WERI-Rb-1 (cell line): ENCODE measurements around the gene XPO5.

Experiments
- DNase-seq: peaks from one replicate; pipeline ENCODE4 v3.0.0-alpha.2; 2020
- H3K27ac ChIP-seq: fragments of 250-450 bp; sonication (Bioruptor Pico); 2 replicates; pipeline ENCODE4 v1.5.1; 2020; ENCODE audit warnings: mild to moderate bottlenecking, moderate library complexity
- H3K27me3 ChIP-seq: fragments of 250-450 bp; sonication (Bioruptor Pico); 2 replicates; pipeline ENCODE4 v1.5.1; 2021; ENCODE audit warnings: mild to moderate bottlenecking, low read depth, moderate library complexity; ENCODE audit not compliant: insufficient read depth, severe bottlenecking
- H3K36me3 ChIP-seq: fragments of 250-450 bp; sonication (Bioruptor Pico); 2 replicates; pipeline ENCODE4 v1.5.1; 2020; ENCODE audit warnings: mild to moderate bottlenecking, moderate library complexity
- H3K4me3 ChIP-seq: 2 replicates; pipeline ENCODE4 v1.5.1; 2011; ENCODE audit warnings: low read depth, mild to moderate bottlenecking, control low read depth, low read length
- H3K9me3 ChIP-seq: fragments of 250-450 bp; sonication (Bioruptor Pico); 2 replicates; pipeline ENCODE4 v1.5.1; 2021; ENCODE audit warnings: mild to moderate bottlenecking, moderate library complexity; ENCODE audit not compliant: severe bottlenecking
- TF ChIP-seq, protein P1 (sequence below): IDR thresholded peaks from 2 replicates; pipeline ENCODE4 v1.5.1; 2011; ENCODE audit warnings: low read depth, mild to moderate bottlenecking, control low read depth, inconsistent platforms, low read length

XPO5 gene

GRCh38 chr6:43575772-43576551, at the start of gene XPO5, which contains the start of gene POLH:
Gene XPO5, minus strand, starts transcription at chr6:43576038. Its CDS starts 174 bp downstream, at chr6:43575864.
Gene POLH, plus strand, starts transcription at chr6:43576185. Its CDS starts 6,135 bp downstream, at chr6:43582320.
- H3K27ac ChIP-seq = peak within 1 kb of the TSS; percentile 92
- peak within 1 kb of the TSS; percentile 78 for H3K4me3 ChIP-seq
- peak; percentile 99 for DNase-seq
- no peaks in the 10 kb centered on the region for H3K27me3 ChIP-seq
- H3K36me3 ChIP-seq = peaks cover 52% of the 10 kb centered on the region
- H3K9me3 ChIP-seq = no peaks in the 10 kb centered on the region
- TF ChIP-seq, protein P1, sequence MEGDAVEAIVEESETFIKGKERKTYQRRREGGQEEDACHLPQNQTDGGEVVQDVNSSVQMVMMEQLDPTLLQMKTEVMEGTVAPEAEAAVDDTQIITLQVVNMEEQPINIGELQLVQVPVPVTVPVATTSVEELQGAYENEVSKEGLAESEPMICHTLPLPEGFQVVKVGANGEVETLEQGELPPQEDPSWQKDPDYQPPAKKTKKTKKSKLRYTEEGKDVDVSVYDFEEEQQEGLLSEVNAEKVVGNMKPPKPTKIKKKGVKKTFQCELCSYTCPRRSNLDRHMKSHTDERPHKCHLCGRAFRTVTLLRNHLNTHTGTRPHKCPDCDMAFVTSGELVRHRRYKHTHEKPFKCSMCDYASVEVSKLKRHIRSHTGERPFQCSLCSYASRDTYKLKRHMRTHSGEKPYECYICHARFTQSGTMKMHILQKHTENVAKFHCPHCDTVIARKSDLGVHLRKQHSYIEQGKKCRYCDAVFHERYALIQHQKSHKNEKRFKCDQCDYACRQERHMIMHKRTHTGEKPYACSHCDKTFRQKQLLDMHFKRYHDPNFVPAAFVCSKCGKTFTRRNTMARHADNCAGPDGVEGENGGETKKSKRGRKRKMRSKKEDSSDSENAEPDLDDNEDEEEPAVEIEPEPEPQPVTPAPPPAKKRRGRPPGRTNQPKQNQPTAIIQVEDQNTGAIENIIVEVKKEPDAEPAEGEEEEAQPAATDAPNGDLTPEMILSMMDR = peak; percentile 59

DNA sequence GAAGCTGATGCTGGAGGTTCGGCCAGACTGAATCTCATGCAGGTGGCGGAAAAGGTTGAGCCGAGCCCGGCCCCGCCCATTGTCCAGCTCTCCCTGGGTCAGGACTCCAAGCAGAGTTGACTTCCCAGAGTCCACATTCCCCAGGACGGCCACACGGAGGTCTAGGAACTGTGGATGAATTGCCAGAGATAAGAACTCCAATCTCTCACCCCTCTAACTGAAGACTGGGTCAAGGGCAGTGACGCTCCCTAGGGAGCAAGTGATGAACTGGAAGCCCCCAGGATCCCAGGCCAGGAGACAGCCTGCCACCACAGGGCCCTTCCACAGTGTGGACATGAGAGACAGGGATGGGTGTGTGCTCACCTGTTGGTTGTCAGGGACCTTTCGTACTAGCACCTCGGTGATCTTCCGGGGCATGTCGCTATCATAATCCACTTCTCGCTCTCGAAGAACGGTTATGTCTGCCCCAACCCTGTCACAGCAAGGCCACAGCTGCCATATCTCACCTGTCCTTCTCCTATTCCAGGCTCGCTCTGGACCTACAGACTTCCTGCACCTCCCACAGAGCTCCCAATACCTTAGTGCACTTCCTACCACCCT, 49.7 kb upstream of the XPO5 start:
- Histone ChIP-seq H3K4me3 (no peak overlapping the region), H3K27ac (no peak overlapping the region), H3K27me3 (no peaks in the 10 kb centered on the region), H3K9me3 (no peaks in the 10 kb centered on the region), H3K36me3 (peaks cover 75% of the 10 kb centered on the region)
- TF ChIP-seq, protein P1 = no peak
- no peak for DNase-seq

DNA sequence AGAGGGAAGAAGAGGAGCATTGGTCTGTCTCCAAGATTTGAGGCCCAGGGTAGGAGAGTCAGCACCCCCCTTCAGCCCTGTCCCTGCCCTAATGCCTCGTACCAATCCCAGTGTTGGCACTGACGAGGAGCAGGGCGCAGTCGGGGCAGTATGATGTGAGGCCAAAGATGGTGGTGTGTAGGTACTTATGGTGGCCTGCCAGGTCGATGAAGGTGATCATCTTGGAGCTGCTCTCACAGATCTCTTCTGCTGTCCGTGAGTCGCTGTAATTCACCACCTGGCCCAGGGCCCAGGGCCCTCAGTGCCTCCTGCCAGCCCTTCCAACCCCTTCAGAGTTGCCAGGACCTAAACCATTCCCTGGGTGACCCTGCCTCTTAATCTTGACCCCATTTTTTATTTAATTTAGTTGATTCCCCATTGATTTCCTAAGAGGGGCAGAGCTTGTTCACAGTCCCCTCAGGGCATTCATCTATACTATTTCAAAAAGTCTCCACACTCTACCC, 49.0 kb upstream of the XPO5 start:
- Histone ChIP-seq H3K27me3 (no peaks in the 10 kb centered on the region), H3K9me3 (no peaks in the 10 kb centered on the region), H3K4me3 (no peak overlapping the region), H3K27ac (no peak overlapping the region), H3K36me3 (peaks cover 81% of the 10 kb centered on the region)
- no peak for DNase-seq
- TF ChIP-seq, protein P1 = no peak

GRCh38 chr6:43623880-43624785, 48.3 kb upstream of the XPO5 start:
- Histone ChIP-seq H3K36me3 (peaks cover 86% of the 10 kb centered on the region), H3K27me3 (no peaks in the 10 kb centered on the region), H3K9me3 (no peaks in the 10 kb centered on the region), H3K27ac (no peak overlapping the region), H3K4me3 (no peak overlapping the region)
- TF ChIP-seq, protein P1 = no peak
- no peak for DNase-seq

DNA sequence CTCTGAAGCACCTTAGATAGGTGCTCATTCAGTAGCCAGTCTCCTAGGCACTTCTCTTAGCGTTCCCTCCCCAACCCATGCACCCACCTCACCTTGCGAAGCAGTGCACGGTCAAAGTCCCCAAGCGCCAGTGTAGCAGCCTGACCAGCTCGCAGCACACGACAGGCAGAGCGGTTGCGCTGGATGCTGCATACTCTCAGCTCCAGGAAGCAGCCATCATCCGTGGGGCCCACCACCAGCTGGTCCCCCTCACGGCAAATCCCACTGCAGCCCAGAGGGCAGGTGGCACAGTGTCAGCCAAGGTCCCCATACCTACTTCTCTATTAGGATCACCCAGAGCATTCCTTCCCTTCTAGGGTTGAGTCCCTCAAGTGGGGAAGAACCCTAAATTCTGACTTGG, 46.7 kb upstream of the XPO5 start:
- peaks cover 91% of the 10 kb centered on the region for H3K36me3 ChIP-seq
- H3K27me3 ChIP-seq = no peaks in the 10 kb centered on the region
- H3K27ac ChIP-seq = no peak overlapping the region
- DNase-seq = no peak
- H3K4me3 ChIP-seq = no peak overlapping the region
- H3K9me3 ChIP-seq = no peaks in the 10 kb centered on the region
- TF ChIP-seq, protein P1 = no peak
